ENCODE measurements around the gene CARS1.

CARS1 gene

GRCh38 chr11:3037945-3038271, 19.3 kb downstream of the CARS1 start:
- no peak for DNase-seq (ENCODE audit: low read depth)

- peak; percentile 63 for DNase-seq (ENCODE audit: low read depth)
Measured at GRCh38 chr11:3037040-3037944, 19.9 kb downstream of the CARS1 start.

DNA sequence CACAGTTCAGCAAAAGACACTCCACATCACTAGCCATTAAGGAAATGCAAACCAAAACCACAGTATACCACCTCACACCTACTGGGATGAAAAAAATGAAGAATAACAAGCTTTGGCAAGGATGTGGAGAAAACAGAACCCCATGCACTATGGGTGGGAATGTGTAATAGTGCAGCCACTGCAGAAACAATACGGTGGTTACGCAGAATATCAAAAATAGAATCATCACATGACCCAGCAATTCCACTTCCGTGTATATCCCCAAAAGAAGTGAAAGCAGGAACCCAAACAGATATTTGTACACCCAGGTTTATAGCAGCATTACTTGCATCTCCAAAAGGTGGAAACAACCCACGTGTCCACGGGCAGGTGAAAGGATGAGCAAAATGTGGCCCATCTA, 20.8 kb downstream of the CARS1 start:
- no peak for DNase-seq (ENCODE audit: low read depth)

DNA sequence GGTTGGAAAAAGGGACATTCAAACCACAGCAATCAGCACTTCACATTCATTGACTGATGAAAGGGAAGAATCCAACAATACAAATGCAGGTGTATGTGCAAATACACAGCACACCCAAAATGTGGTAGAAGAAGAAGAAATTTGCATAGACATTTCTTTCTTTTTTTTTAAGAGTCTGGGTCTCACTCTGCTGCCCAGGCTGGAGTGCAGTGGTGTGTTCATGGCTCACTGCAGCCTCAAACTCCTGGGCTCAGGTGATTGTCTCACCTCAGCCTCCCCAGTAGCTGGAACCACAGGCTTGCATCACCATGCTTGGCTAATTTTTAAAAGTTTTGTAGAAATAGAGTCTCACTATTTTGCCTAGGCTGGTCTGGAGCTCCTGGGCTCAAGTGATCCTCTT, 21.9 kb downstream of the CARS1 start:
- DNase-seq (ENCODE audit: low read depth) = no peak

GRCh38 chr11:3030289-3031070, 26.7 kb downstream of the CARS1 start:
- DNase-seq (ENCODE audit: low read depth) = no peak

DNA sequence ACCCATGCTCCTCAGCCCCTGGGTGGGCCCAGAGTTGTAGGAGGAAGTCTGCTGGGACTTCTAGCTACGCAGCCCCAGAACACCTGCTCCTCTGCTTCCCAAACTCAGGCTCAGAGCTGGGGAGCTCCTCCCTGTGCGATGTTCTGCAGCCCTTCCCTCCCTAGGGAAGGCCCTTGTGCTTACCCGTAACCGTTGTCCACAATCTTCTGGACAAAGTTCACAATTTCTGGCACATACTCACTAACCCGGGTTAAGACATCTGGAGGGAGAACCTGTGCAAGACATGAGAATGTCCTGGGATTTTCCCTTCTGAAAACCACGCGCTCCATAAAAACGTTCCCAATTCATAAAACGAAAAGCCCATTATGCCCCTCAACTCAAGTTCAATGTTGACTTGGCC, 28.4 kb downstream of the CARS1 start:
- no peak for DNase-seq (ENCODE audit: low read depth)

- DNase-seq (ENCODE audit: low read depth) = no peak
Measured at GRCh38 chr11:3026803-3027202, 30.4 kb downstream of the CARS1 start.

GRCh38 chr11:3022982-3023381, 34.2 kb downstream of the CARS1 start:
- peak; percentile 87 for DNase-seq (ENCODE audit: low read depth)

GRCh38 chr11:3022300-3022967, 34.8 kb downstream of the CARS1 start:
- DNase-seq (ENCODE audit: low read depth) = peak; percentile 87

GRCh38 chr11:3021125-3021524, 36.1 kb downstream of the CARS1 start:
- peak; percentile 27 for DNase-seq (ENCODE audit: low read depth)

GRCh38 chr11:3020011-3020410, 37.2 kb downstream of the CARS1 start:
- no peak for DNase-seq (ENCODE audit: low read depth)

DNA sequence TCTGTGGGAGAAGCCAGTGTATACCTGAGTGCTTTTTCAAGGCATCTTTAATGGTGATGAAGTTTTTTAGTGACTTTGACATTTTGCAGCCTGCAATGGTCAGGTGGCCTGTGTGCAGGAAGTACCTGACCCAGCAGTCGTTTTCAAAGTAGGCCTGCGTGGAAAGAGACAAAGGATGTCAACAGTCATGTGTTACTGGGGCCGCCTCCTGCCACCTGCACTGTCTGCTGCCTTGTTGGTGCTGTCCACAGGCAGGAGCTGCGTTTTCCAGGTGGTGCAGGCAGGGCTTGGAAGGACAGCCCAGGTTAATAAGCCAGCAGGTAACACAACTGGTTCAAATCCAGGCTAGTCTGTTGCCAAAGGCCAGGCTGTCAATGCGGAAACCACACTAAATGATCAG, 38.6 kb downstream of the CARS1 start:
- no peak for DNase-seq (ENCODE audit: low read depth)

DNA sequence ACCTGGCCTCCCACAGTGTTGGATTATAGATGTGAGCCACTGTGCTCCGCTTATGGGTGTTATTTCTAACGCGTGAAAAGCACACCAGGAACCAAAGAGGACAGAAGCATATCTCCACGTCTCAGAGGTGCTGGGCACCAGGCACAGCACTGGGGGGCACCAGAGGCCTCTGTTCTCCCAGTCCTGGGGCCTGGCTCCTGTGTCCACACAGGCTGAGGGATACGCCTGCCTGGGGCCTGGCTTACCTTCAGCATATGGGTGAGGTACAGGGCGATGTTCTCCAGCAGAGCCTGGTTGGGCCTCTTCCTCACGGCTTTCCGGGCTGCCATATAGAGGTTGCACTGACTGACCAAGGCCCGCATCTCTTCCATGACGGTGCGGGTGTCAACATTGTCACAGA, 40.4 kb downstream of the CARS1 start:
- DNase-seq (ENCODE audit: low read depth) = no peak

DNA sequence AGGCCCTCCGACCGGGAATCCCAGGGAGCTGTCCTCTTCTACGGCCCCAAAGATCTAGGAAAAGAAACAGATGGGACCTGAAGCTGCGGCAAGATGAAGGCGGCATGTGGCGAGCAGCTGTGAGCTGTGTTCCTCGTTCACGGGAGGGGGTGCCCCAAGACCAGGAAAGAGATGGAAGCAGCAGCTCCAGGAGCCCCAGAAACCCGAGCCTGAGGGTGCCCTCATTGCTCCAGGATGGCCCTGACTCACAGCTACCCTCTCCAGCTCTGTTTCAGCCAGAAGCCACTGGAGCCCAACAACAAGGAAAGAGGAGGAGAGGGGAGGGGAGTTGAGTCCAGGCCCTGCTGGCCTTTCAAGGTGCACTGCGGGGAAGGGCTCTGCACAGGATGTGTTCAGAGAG, 41.4 kb downstream of the CARS1 start:
- DNase-seq (ENCODE audit: low read depth) = no peak

DNA sequence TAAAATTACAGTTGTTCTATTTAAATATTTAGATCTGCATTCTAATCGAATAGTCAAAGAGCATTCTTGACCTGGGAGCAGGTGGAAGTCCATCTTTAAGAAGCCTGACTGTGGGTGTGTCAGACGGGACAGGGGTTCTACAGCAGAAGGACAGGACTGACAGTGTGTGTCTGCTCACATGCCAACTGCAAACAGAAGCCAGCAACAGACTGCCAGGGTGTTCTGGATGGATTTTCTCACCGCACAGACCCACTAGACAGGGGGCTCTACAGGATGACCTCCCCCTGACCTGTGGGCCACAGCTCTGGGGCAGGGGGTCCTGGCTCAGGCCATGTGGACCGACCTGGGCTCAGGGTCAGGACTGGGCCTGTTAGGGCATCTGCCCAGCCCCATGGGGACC, 42.3 kb downstream of the CARS1 start:
- DNase-seq (ENCODE audit: low read depth) = no peak

- DNase-seq (ENCODE audit: low read depth) = no peak
Measured at GRCh38 chr11:3014057-3014938, 42.9 kb downstream of the CARS1 start.

DNA sequence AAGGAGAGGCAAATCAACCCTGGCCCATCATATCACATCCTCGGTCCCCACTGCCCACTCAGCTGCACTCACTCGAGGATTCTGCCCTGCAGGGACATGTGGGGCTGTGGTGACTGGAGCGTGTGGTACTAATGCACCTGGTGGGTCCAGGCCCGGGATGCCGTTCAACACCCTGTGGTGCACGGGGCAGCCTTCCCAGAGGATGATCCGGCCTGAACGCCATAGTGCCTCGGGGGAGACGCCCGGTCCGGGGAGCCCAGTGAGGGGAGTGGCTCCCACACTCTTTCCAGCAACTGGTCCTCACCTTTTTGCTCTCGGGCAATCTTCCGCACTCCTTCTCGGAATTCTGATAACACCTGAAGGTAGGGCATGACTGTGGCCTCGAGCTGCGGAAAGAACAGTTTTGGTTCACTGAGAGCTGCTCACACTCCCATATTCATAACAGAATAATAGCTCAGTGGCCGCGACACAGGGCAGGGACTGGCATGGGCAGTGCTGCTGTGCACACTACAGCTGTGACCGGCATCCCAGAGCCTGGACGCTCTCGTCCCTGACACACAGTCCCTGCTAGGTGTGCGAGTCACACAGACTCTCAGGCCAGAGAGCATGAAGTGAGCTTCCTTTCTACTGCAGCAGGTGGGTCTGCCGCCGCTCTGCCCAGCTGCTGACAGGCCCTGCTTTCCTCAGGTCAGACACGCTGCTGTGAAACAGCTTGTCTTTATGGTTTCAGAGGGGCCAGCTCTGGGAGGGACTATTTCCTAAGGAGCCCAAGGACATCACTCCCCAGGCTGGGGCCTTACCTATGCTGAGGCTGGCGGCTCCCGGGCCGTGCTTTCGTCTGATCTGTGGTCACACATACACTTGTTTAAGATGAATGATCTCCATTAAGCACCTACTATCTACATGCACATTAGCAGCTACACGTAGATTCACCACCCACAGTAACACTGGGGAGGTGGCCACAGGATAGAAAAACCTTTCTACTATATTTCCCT, 45.0 kb downstream of the CARS1 start:
- no peak for DNase-seq (ENCODE audit: low read depth)

DNA sequence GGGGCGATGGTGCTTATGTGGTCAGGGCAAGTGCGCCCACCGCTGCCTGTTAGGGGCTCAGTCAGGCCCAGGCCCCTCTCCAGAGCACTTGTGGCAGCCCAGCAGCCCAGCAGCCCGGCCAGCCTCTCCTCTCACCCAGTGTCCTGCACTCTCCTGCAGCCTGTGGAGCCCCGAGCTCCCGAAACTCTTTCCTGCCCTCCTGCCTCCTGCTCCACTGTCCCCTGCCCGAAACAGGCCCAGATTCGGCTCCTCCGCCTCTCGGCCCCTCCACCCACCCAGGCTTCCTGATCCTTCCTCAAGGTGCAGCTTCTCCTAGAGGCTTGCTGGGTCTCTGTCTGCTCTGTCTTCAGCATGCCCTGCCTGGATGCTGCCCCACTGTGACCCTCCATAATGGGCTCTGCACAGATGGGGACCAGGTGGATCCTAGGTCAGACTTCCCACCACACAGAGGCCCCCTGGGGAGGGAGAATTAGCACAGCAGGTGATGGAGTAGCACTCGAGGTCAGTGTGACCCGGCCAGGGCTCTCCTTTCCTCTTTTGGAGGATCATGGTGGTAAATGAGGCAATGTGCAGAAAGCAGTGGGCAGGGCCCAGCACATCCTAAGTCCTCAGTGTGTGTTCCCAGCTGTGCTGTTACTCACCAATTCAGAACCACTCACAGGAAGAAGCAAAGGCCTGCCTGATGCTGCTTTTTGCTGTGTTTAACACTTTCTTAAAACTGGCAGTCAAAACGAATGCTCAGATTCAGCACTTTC, 46.5 kb downstream of the CARS1 start:
- no peak for DNase-seq (ENCODE audit: low read depth)

GRCh38 chr11:3010004-3010403, 47.2 kb downstream of the CARS1 start:
- DNase-seq (ENCODE audit: low read depth) = no peak

DNA sequence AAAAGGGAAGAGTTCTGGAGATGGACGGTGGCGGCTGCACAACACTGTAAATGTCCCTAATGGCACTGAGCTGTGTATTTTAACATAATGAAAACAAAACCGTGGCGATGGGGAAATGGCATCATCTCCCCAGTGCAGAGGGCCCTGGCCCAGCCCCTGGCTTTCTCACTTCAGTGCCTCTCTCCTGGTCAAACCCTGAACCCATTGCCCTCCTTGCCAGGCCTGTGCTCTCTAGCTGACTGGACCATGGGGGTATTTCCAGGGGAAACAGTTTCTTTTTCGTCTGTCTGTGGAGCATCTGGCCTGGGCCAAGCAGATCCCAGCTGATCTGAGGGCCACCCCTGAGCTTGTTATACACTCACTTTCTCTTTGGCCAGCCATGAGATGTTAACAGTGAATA, 47.7 kb downstream of the CARS1 start:
- no peak for DNase-seq (ENCODE audit: low read depth)
